GM18526 (cell line): ENCODE data around the gene PRDX2.

Experiments used
- POLR2A ChIP-seq: IDR thresholded peaks from 3 replicates; pipeline ENCODE4 v1.6.1; 2011; ENCODE audit not compliant: insufficient read length; ENCODE audit errors: extremely low read depth

PRDX2 gene

DNA sequence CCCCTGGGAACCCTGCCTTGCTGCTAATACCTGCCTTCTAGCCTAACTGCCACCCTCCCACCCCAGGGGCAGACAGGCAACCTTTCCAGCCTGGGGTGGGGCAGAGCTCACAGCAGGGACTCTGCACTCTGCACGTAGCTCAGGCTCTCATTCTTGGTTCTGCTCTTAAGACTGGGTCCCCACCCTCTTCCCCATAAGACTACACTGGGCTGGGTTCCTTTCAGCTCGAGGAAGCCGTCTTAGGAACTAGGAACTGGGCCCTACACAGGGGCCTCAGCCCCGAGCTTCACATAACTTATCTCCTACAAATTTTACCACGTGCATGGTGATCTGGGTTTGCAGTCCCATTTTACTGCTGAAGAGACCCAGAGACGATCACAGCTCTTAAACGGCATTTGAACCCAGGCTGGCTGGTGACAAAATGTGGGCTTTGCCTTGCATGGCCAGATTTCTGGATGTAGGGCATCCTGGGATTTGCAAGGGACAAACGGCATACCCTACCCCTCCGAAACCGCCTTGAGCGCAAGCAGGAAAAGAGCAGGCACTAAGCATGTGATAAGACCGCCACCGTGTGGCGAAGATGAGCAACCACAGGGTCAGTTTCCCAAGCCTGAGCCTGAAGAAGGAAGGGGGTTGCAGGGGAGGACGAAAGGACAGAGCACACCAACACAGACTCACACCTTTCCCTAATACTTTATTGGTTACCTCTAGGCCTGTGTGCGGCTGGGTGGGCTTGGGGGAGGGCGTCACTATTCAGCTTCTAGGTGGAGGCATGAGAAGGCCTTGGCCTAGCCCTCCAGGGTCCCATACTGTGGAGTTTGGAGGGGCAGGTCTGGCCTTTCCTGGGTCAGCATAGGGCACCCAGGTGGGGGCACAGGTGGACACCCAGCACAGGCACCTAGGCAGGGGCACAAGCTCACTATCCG, 5.2 kb downstream of the PRDX2 start:
- TF ChIP-seq POLR2A = no peak

DNA sequence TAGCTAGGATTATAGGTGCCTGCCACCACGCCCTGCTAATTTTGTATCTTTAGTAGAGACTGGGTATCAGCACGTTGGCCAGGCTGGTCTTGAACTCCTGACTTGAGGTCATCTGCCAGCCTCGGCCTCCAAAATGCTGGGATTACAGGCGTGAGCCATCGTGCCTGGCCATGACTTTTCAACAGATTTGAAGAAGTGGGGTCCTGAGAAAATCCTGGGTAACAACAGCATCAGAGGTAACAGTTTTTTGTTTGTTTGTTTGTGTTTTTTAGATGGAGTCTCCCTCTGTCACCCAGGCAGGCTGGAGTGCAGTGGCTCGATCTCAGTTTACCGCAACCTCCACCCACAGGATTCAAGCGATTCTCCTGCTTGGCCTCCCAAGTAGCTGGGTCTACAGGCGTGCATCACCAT, 6.6 kb downstream of the PRDX2 start:
- no peak for TF ChIP-seq POLR2A

DNA sequence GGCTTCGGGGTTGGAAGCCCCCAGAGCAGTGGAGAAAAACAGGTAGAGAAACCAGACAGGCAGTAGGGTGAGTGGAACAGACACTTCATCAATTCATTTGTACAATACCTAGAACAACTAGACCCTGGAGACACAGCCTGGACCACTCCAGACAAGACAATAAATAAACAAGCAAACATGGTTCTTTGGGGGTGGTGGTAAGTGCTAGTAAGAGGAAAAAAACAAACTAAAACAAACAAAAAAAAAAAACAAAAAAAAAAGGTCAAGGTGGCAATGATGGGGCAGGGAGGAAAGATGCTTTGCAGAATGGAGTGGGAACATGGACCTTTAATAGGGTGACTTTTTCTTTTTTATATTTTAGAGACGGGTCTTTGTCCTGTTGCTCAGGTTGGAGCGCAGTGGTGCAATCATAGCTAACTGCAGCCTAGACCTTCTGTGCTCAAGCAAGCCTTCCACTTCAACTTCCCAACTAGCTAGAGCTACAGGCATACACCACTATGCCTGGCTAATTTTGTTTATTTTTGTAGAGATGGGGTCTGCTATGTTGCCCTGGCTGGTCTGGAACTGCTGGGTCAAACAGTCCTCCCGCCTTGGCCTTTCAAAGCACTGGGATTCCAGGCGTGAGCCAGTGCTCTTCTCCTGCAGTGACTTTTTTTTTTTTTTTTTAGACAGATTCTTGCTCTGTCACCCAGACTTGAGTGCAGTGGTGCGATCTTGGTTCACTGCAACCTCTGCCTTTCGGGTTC, 7.2 kb downstream of the PRDX2 start:
- TF ChIP-seq POLR2A = no peak

DNA sequence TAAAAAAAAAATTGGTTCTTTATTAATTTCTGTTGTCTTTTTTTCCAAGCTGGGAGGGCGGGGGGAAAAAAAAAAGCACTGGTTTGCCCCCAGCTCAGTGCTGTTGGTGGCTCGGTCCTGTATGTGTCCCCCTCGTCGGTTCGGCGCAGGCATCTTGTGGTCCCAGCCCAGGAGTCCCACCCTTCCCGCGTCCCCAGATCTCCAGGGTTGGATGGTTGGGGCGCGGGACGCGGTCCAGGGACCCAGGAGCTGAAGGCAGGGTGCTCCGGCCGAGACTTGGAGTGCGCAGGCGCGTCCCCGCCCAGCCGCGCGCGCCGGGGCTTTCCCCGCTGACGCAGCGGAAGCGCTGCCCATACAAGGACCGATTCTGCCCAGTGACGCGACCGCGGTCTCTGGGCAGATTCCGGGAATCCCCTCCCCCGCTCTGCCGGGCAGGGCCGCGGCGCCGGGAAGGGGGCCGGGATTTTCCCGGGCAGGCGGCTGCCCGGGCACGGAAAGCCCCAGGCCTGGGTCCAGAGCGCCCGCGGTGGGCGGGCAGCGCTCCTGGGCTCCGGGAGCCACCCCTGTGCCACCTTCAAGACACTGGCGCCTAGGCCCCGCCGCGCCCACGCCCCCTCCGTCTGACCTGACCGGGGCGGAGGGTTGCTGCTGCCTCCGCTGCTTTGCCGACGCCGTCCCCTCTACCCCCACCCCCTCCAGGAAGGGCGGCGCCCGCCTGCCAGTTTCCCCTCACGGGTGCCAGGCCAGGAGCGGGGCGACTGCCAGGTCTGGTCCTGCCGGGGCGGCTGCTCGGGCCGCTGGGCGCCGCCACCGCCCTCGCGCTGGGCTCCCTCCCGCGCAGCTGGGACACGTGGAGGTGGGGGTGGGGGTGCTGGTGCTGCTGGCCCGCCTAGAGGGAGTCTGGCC, 8.1 kb downstream of the PRDX2 start:
- TF ChIP-seq POLR2A = peak; percentile 86

DNA sequence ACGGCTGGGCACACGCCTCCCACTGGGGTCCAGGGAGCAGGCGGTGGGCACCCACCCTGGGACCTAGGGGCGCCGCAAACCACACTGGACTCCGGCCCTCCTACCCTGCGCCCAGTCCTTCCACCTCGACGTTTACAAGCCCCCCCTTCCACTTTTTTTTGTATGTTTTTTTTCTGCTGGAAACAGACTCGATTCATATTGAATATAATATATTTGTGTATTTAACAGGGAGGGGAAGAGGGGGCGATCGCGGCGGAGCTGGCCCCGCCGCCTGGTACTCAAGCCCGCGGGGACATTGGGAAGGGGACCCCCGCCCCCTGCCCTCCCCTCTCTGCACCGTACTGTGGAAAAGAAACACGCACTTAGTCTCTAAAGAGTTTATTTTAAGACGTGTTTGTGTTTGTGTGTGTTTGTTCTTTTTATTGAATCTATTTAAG, 8.7 kb downstream of the PRDX2 start:
- TF ChIP-seq POLR2A = no peak

DNA sequence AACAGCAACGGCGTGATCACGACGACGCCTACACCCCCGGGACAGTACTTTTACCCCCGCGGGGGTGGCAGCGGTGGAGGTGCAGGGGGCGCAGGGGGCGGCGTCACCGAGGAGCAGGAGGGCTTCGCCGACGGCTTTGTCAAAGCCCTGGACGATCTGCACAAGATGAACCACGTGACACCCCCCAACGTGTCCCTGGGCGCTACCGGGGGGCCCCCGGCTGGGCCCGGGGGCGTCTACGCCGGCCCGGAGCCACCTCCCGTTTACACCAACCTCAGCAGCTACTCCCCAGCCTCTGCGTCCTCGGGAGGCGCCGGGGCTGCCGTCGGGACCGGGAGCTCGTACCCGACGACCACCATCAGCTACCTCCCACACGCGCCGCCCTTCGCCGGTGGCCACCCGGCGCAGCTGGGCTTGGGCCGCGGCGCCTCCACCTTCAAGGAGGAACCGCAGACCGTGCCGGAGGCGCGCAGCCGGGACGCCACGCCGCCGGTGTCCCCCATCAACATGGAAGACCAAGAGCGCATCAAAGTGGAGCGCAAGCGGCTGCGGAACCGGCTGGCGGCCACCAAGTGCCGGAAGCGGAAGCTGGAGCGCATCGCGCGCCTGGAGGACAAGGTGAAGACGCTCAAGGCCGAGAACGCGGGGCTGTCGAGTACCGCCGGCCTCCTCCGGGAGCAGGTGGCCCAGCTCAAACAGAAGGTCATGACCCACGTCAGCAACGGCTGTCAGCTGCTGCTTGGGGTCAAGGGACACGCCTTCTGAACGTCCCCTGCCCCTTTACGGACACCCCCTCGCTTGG, 9.3 kb downstream of the PRDX2 start:
- peak; percentile 38 for TF ChIP-seq POLR2A

DNA sequence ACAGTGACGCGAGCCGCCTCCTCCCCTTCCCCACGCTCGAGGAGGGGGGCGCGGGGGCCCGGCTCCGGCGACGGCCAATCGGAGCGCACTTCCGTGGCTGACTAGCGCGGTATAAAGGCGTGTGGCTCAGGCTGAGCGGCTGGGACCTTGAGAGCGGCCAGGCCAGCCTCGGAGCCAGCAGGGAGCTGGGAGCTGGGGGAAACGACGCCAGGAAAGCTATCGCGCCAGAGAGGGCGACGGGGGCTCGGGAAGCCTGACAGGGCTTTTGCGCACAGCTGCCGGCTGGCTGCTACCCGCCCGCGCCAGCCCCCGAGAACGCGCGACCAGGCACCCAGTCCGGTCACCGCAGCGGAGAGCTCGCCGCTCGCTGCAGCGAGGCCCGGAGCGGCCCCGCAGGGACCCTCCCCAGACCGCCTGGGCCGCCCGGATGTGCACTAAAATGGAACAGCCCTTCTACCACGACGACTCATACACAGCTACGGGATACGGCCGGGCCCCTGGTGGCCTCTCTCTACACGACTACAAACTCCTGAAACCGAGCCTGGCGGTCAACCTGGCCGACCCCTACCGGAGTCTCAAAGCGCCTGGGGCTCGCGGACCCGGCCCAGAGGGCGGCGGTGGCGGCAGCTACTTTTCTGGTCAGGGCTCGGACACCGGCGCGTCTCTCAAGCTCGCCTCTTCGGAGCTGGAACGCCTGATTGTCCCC, 10.1 kb downstream of the PRDX2 start, which contains the start of gene JUNB:
Gene JUNB (plus strand): TSS at position 142 of the 706 bp plus-strand sequence. CDS start 286 bp downstream, at position 428.
- TF ChIP-seq POLR2A = peak; percentile 100

DNA sequence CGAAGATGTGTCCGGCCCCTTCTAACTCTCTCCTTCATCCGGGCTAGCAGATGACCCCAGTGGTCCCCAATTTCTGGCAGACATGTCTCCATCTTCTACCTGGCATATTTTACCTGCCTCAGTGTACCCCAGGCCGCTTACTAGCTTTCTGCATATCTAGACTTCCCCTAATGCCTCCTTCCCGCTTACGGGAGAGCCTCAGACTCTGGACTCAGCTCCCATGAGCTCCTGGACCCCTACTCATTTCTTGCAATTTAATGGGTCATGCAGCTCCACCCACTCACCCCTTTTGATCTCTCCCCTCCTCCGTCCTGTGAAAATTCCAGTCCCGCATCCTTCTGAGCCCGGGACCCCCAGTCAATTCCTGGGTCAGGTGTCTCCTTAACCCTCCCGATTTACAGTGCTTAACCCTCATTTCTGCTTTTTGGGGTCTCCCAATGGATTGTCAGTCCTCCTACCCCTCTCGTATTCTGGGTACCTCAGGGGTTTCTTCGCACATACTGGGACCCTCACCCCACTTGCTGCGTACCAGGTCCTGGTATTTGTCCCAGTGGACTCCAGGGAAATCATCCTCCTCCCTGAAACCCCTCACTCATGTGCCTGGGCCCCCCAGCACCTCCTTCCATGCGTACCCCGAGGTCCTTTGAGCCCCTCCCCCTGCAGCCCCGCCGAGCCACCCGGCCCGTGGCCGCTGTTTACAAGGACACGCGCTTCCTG, 10.8 kb downstream of the PRDX2 start:
- no peak for TF ChIP-seq POLR2A

DNA sequence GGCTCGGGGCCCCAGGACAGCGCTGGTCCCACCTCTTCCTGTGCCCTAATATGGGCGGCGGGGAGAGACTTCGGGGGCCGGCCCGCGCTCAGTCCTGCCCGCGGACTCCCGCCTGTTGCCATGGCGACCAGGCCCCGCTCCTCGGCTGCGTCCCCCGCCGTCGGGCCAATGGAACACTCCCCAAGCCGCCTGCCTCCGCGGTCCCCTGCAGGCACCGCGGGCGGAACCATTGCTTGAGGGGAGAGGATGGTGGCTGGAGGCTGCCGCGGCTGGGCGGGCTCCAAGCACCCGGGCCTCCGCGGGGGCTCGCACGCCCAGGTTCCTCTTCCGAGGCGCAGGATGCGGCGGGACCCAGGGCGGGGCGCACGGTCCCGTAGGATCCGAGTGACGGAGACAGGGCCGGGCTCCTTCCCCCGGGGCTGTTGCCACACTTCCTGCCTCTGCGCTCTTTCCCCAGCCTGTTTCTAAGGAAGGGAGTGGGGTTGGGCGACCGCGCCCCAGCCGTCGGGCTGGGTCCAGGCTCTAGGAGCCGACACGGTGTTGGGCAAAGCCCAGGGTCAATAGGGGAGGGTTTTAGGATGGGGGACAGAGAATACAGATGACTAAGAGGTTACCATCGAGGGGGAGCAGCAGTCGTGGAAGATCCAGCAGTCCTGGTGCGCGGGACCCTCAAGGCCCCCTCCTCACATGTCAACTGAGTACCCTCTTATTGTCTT, 11.5 kb downstream of the PRDX2 start:
- peak; percentile 8 for TF ChIP-seq POLR2A

DNA sequence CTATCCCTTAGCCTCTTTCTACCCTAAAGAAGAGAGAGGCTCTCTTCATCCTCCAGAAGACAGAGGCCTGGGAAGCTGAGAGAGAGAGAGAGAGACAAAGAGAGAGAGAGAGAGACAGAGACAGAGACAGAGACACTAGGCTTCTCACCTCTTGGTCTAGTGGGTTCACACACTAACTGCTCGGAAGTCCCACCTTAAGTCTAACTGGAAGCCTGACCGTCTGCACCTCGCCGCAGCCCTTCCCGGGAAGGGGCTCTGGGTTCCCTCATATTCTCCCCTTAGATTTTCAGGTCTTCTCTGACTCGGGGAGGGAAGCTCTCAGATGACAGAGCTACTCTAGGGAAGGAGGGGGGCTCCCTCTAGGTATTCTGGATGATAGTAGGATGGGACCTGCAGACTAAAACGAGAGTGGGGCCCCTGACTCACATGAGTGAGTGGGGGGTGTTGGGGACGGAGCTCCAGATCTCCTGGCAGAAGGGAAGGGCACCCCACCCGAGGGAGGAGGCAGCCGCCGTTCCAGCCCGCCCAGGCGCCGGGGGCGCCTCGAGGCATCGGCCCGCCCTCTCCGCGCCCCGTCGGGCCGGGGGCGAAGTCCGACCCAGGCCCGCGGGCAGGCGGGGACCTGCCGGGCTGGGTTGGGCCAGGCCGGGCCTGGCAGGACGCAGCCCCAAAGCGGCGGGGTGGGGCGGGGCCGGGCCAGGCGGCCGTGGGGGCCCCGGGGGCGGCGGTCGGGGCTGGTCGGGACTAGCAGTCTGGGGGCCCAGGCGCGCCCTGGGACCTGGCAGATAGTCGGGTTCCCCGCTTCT, 12.3 kb downstream of the PRDX2 start:
- peak; percentile 67 for TF ChIP-seq POLR2A

DNA sequence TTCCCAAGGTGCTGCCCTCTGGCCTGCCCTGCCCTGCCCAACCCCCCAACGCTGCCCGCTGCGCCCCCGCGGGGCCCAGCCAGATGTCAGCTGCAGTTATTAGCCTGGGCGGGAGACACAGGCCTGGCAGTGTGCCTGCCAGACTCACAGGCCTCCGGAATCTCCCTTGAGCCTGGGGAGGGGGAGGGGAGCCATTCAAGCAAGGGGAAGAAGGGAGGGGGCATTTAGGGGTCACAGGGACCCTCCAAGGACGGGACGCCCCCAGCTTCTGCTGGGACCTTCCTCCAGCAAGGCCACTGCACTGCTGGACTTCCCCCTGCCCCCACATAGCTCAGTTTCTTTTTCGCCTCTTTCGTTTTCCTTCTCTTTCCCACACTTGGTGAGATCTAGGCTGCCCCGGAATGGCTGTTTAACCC, 12.9 kb downstream of the PRDX2 start:
- TF ChIP-seq POLR2A = no peak
